ENCODE results near the gene TMC6. TPM values are rescaled to one million over a fixed set of nuclear protein-coding genes. Genes with fewer than 3 reads are reported as not detected.
"Not testable (repeated sequence)": the region's sequence is repeated elsewhere in the genome, so short reads cannot be mapped to it uniquely, and the experiment has no call there.

TMC6 gene, protein sequence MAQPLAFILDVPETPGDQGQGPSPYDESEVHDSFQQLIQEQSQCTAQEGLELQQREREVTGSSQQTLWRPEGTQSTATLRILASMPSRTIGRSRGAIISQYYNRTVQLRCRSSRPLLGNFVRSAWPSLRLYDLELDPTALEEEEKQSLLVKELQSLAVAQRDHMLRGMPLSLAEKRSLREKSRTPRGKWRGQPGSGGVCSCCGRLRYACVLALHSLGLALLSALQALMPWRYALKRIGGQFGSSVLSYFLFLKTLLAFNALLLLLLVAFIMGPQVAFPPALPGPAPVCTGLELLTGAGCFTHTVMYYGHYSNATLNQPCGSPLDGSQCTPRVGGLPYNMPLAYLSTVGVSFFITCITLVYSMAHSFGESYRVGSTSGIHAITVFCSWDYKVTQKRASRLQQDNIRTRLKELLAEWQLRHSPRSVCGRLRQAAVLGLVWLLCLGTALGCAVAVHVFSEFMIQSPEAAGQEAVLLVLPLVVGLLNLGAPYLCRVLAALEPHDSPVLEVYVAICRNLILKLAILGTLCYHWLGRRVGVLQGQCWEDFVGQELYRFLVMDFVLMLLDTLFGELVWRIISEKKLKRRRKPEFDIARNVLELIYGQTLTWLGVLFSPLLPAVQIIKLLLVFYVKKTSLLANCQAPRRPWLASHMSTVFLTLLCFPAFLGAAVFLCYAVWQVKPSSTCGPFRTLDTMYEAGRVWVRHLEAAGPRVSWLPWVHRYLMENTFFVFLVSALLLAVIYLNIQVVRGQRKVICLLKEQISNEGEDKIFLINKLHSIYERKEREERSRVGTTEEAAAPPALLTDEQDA
- total RNA-seq, result 16.7 and 20.2 TPM in 2 replicates

- no peak for DNase-seq (ENCODE audit: low read depth, low spot score)
These were observed at the start of gene TMC6 for GRCh38 chr17:78128551-78129350. Gene TMC6 (minus strand): TSS chr17:78128755. CDS start chr17:78126832, 1,923 bp downstream.

DNA sequence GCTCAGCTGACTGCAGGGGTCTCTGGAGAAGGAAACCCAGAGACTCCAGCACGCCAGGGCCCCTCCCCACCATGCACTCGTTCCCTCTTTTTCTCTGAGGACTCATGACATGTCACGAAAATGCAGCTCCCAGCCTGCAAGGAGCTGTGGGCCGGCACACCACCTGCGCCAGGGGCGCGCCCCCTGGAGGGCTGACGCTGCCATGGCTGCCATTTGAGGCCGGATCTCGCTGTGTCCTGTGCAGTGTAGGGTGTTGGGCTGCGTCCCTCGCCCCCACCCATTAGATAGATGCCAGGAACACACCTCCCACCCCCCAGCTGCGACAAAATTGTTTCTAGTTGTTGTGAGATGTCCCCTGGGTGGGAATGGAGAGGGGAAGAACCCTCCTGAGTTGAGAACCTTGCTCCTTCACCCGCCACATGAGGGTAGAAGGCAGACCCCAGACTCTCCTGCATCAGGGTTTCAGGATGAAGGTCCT lies 48.0 kb upstream of the TMC6 start:
- no peak for DNase-seq (ENCODE audit: low read depth, low spot score)

- no peak for DNase-seq (ENCODE audit: low read depth, low spot score)
These were observed 47.1 kb upstream of the TMC6 start for GRCh38 chr17:78175643-78175981.

GRCh38 chr17:78174870-78175642 lies 46.5 kb upstream of the TMC6 start:
- no peak for DNase-seq (ENCODE audit: low read depth, low spot score)

- DNase-seq (ENCODE audit: low read depth, low spot score), result peak; percentile 47
These were observed 45.9 kb upstream of the TMC6 start for GRCh38 chr17:78174346-78174869.

DNA sequence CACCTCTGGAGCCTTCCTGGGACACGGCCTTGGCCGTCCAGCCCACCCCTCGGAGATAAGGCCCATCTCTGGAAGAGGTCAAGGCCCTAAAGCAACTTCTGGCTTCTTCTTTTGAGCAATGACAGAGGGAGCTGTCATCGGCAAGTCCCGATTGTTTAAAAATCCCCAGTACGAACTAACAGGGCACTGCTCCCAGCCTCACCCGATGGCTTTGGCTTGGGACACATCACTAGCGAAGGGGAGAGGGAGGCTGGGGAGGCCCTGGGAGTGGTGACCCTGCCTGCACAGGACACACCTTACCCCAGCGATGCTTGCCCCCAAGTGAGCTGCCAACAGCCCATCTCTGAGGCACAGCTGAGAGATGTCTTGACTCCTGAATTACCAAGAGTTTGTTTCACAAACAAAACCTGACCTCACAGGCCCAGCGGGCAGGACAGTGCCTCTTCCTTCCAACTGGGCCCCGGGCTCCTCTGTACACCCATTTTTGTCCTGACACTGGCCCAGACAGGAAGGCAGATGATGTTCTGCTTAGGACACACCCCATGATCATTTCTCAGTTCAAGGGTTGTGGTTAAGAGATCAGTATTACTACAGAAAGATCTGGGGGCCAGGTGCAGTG lies 44.7 kb upstream of the TMC6 start:
- DNase-seq (ENCODE audit: low read depth, low spot score), result no peak

GRCh38 chr17:78172249-78173051 lies 43.9 kb upstream of the TMC6 start:
- no peak for DNase-seq (ENCODE audit: low read depth, low spot score)

GRCh38 chr17:78171591-78172248 lies 43.2 kb upstream of the TMC6 start:
- DNase-seq (ENCODE audit: low read depth, low spot score), result not testable (repeated sequence)

GRCh38 chr17:78170692-78171590 lies 42.4 kb upstream of the TMC6 start:
- DNase-seq (ENCODE audit: low read depth, low spot score), result no peak

DNA sequence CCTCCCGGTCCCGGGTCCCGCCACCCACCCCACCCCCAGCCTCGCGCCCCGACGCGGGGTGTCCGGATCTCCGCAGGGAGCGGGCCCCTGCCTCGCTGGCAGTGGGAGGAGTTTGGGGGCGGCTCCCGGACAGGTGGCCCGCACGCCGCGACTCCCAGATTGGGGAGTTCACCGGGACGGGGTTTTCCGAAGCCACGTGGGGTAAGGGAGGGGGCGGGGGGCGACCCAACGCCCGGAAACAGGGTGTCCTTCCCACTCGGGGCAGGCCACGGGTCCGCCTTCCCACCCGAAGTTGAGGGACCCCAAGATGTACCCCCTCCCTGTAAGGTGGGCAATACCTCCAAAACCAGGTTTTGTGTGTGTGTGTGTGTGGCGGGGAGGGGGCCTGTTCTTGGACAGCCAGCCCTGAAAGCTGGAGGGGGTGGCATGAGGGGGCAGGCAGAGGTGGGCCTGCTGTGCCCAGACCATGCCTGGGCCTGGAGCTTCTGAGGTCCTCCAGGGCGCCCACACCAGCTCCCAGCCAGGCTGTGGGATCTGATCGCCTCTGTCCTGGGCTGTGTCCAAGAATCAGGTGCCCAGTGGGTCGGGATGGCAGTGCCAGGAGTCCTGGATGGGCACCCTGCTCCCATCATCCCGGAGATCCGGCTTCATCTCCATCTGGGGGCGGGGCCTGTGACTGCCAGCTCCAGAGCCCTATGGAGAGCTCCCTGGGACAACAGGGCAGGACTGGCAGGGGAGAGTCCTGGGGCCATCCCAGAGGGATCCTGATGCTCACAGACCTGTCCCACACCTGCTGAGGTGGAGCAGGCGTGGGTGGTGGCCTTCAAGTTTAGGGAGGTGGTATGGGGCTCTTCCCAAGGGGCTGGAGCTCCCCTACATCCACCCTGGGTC lies 40.6 kb upstream of the TMC6 start:
- DNase-seq (ENCODE audit: low read depth, low spot score), result no peak

DNA sequence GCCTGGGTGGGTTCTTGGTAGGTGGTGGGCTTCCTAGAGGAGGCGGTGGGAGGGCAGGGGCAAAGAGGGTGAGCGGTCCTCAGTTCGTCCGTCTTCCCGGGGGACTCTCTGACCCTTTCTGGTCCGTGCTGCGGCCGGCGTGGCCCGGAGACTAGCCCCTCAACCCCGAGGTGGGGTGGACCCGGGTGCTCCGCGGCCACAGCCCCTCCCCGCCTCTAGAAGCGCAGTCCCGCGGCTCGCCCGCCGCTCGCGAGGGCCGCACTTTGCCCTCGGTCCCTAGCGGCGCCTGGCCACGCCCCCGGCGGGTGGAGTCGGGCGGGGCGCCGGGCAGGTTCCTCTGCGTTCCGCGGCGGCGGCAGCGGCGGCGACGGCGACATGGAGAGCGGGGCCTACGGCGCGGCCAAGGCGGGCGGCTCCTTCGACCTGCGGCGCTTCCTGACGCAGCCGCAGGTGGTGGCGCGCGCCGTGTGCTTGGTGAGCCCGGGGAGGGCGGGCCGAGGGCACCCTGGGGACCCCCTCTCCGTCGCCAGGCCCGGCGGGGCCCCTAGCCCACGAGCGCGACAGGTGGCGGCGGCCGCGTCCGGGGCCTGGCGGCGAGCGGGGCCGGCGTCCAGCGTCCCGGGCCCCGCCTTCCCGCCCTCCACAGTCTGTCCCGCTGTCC lies 39.8 kb upstream of the TMC6 start, which contains the start of gene SYNGR2:
Gene SYNGR2 (plus strand): TSS at position 340 of the 661 bp plus-strand sequence. CDS start 36 bp downstream, at position 376.
- no peak for DNase-seq (ENCODE audit: low read depth, low spot score)

DNA sequence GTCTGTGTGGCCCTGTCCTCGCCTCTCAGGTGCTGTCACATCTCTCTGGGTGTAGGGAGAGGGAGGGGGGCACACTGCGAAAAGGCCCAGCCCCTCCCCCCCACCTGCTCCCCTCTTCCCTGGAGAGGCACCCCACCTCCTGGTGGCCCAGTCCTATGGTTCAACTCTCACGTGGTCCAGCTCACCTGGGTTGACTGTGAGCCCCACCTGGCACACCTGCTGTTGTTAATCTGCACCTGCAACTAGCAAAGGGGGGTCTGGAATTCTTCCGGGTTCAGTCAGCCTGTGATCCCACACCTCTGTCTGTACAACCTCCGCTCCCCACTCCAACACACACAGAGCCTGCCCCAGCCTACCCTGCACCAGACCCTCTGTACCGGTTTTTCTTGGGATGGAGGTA lies 37.9 kb upstream of the TMC6 start:
- DNase-seq (ENCODE audit: low read depth, low spot score), result no peak

GRCh38 chr17:78164748-78165607 lies 36.4 kb upstream of the TMC6 start:
- no peak for DNase-seq (ENCODE audit: low read depth, low spot score)

- DNase-seq (ENCODE audit: low read depth, low spot score), result no peak
These were observed 35.6 kb upstream of the TMC6 start for GRCh38 chr17:78163881-78164747.
